ENCODE results near the gene USP11. TPM values are rescaled to one million over a fixed set of nuclear protein-coding genes. Genes with fewer than 3 reads are reported as not detected.

USP11 gene
- total and polyA plus RNA-seq, 2 of the 8 experiments (the other 6 are each of a cell fraction or from before 2014, with no cell fraction given): 40.9 to 84.0 TPM

DNA sequence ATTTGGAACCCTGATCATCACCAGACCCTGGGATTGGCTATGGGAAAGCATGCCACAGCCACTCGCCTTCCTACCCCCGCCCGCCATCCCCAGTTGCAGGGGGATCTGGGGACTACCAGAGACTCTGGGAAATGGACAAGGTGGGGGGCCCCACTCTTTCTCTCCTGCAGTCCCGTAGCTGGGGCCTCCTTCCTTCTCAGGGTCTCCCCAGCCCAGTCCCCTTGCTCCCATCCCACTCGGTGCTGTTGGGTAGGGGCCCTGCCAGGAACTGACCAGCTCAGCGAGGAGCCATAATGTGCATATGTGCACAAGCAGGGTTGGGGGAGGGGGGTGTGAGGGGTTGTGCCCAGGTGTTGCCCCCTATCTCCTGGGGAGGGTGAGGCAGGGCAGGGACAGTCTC, 3.4 kb upstream of the USP11 start (continued):
- no peak for TF ChIP-seq SP4 (IDR thresholded peaks at IDR 0.05; ENCODE audit: low read length)
- no peak for TF ChIP-seq KDM4A (IDR thresholded peaks at IDR 0.05; ENCODE audit: low read depth, low read length, severe bottlenecking)
- TF ChIP-seq, protein P1, sequence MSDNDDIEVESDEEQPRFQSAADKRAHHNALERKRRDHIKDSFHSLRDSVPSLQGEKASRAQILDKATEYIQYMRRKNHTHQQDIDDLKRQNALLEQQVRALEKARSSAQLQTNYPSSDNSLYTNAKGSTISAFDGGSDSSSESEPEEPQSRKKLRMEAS (IDR thresholded peaks at IDR 0.05): no peak
- TF ChIP-seq RNF2 (IDR thresholded peaks at IDR 0.05; ENCODE audit: borderline replicate concordance, low read depth, low read length, missing control alignments, poor library complexity, severe bottlenecking): no peak
- no peak for TF ChIP-seq CREB1 (IDR thresholded peaks at IDR 0.05)
- no peak for TF ChIP-seq BACH1 (IDR thresholded peaks at IDR 0.05; ENCODE audit: low read length)
- no peak for TF ChIP-seq MAFK (IDR thresholded peaks at IDR 0.05; ENCODE audit: low read depth, low read length)
- TF ChIP-seq SIN3A (conservative IDR thresholded peaks at IDR 0.05 in 1 of 2, IDR thresholded peaks at IDR 0.05 in 1 of 2; ENCODE audit: low read depth in 1 of 2, low read length in 2 of 2): no peak
- no peak for TF ChIP-seq GABPA (IDR thresholded peaks at IDR 0.05; ENCODE audit: borderline replicate concordance, insufficient read depth, low read length)
- TF ChIP-seq SIRT6 (IDR thresholded peaks at IDR 0.05; ENCODE audit: low read length): no peak

Data from H1 (cell line).